ENCODE results near the gene ZSCAN23. TPM values are rescaled to one million over a fixed set of nuclear protein-coding genes. Genes with fewer than 3 reads are reported as not detected.

ZSCAN23 gene
- total and polyA plus RNA-seq, 9 of the 15 experiments (the other 6 are each of a cell fraction or from before 2014, with no cell fraction given): 0.05 to 0.29 (median 0.21) TPM; not detected in 1

- TF ChIP-seq, protein P1, sequence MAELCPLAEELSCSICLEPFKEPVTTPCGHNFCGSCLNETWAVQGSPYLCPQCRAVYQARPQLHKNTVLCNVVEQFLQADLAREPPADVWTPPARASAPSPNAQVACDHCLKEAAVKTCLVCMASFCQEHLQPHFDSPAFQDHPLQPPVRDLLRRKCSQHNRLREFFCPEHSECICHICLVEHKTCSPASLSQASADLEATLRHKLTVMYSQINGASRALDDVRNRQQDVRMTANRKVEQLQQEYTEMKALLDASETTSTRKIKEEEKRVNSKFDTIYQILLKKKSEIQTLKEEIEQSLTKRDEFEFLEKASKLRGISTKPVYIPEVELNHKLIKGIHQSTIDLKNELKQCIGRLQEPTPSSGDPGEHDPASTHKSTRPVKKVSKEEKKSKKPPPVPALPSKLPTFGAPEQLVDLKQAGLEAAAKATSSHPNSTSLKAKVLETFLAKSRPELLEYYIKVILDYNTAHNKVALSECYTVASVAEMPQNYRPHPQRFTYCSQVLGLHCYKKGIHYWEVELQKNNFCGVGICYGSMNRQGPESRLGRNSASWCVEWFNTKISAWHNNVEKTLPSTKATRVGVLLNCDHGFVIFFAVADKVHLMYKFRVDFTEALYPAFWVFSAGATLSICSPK (IDR thresholded peaks at IDR 0.05; ENCODE audit: borderline replicate concordance): no peak
- TF ChIP-seq RFX1 (IDR thresholded peaks at IDR 0.05) (no peak), PBX2 (CRISPR knock-in tag; IDR thresholded peaks at IDR 0.05; ENCODE audit: low read depth) (no peak), PBX2 (tag; conservative IDR thresholded peaks at IDR 0.05; ENCODE audit: low read depth) (0 out of 2 replicates have a peak, but pooled peaks have one; percentile 12), ZNF79 (CRISPR knock-in tag; IDR thresholded peaks at IDR 0.05; ENCODE audit: low read depth) (peak; percentile 74), STAT5A (IDR thresholded peaks at IDR 0.05; ENCODE audit: borderline replicate concordance, low read length) (no peak), RAD21 (CRISPR knock-in tag; conservative IDR thresholded peaks at IDR 0.05 in 1 of 2, IDR thresholded peaks at IDR 0.05 in 1 of 2) (0 out of 4 replicates have a peak, but pooled peaks of 1 of the 2 experiments have one; percentile 5), PREB (CRISPR knock-in tag; IDR thresholded peaks at IDR 0.05) (no peak), NFIC (IDR thresholded peaks at IDR 0.05) (peak; percentile 97)
- TF ChIP-seq, protein P2, sequence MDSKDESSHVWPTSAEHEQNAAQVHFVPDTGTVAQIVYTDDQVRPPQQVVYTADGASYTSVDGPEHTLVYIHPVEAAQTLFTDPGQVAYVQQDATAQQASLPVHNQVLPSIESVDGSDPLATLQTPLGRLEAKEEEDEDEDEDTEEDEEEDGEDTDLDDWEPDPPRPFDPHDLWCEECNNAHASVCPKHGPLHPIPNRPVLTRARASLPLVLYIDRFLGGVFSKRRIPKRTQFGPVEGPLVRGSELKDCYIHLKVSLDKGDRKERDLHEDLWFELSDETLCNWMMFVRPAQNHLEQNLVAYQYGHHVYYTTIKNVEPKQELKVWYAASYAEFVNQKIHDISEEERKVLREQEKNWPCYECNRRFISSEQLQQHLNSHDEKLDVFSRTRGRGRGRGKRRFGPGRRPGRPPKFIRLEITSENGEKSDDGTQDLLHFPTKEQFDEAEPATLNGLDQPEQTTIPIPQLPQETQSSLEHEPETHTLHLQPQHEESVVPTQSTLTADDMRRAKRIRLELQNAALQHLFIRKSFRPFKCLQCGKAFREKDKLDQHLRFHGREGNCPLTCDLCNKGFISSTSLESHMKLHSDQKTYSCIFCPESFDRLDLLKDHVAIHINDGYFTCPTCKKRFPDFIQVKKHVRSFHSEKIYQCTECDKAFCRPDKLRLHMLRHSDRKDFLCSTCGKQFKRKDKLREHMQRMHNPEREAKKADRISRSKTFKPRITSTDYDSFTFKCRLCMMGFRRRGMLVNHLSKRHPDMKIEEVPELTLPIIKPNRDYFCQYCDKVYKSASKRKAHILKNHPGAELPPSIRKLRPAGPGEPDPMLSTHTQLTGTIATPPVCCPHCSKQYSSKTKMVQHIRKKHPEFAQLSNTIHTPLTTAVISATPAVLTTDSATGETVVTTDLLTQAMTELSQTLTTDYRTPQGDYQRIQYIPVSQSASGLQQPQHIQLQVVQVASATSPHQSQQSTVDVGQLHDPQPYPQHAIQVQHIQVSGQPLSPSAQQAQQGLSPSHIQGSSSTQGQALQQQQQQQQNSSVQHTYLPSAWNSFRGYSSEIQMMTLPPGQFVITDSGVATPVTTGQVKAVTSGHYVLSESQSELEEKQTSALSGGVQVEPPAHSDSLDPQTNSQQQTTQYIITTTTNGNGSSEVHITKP (IDR thresholded peaks at IDR 0.05; ENCODE audit: partially characterized antibody): no peak
Observed at GRCh38 chr6:28402197-28402596, 41.1 kb downstream of the ZSCAN23 start (continued).
